GM06990 (cell line): ENCODE measurements around the gene MED1.

Experiments used
- DNase-seq: peaks from one replicate; pipeline ENCODE4 v3.0.0-alpha.2; 2011; ENCODE audit not compliant: insufficient read length; ENCODE audit errors: extremely low read depth
- H3K27me3 ChIP-seq: replicated peaks from 2 replicates; pipeline ENCODE4 v1.6.0; 2011; ENCODE audit warnings: low read length; ENCODE audit not compliant: control insufficient read depth, insufficient read depth
- H3K36me3 ChIP-seq: 2 replicates; pipeline ENCODE4 v1.5.1; 2011; ENCODE audit warnings: low read length; ENCODE audit not compliant: control insufficient read depth, insufficient read depth
- H3K4me3 ChIP-seq: replicated peaks from 2 replicates; pipeline ENCODE4 v1.5.1; 2011; ENCODE audit warnings: low read depth, mild to moderate bottlenecking, control low read depth, low read length
- TF ChIP-seq, protein P1 (sequence below): IDR thresholded peaks from 2 replicates; pipeline ENCODE4 v1.5.1; 2011; ENCODE audit warnings: low read length, control low read depth, mild to moderate bottlenecking, inconsistent platforms; ENCODE audit not compliant: insufficient read depth, poor library complexity, severe bottlenecking

MED1 gene

DNA sequence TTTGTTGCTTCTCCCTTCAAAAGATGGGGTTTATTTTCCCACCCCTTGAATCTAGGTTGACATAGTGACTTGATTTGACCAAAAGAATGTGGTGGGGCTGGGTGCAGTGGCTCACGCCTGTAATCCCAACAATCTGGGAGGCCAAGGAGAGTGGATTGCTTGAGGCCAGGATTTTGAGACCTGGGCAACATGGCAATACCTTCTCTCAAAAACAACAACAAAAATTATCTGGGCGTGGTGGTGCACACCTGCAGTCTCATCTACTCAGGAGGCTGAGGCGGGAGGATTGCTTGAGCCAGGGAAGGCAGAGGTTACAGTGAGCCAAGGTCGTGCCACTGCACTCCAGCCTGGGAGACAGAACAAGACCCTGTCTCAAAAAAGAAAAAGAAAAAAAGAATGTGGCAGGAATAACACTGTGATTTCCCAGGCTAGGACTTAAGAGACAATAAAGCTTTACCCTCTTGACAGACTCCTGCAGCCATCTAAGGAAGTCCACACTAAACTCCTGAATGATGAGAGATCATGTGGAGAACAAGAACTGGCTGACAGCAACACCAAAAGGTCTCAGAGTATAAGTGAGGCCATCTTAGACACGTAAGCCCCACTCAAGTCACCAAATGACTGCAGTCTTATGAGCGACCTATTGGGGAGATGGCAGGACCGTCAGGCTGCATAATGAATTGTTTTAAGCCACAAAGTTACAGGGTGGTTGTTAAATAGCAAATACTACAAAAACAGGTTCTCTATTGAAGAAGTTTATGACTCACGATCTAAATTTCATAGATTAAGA lies 86.6 kb downstream of the MED1 start:
- Histone ChIP-seq H3K4me3 (no peak overlapping the region), H3K27me3 (no peaks in the 10 kb centered on the region), H3K36me3 (no peaks in the 10 kb centered on the region)
- no peak for DNase-seq
- TF ChIP-seq, protein P1, sequence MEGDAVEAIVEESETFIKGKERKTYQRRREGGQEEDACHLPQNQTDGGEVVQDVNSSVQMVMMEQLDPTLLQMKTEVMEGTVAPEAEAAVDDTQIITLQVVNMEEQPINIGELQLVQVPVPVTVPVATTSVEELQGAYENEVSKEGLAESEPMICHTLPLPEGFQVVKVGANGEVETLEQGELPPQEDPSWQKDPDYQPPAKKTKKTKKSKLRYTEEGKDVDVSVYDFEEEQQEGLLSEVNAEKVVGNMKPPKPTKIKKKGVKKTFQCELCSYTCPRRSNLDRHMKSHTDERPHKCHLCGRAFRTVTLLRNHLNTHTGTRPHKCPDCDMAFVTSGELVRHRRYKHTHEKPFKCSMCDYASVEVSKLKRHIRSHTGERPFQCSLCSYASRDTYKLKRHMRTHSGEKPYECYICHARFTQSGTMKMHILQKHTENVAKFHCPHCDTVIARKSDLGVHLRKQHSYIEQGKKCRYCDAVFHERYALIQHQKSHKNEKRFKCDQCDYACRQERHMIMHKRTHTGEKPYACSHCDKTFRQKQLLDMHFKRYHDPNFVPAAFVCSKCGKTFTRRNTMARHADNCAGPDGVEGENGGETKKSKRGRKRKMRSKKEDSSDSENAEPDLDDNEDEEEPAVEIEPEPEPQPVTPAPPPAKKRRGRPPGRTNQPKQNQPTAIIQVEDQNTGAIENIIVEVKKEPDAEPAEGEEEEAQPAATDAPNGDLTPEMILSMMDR, result no peak

DNA sequence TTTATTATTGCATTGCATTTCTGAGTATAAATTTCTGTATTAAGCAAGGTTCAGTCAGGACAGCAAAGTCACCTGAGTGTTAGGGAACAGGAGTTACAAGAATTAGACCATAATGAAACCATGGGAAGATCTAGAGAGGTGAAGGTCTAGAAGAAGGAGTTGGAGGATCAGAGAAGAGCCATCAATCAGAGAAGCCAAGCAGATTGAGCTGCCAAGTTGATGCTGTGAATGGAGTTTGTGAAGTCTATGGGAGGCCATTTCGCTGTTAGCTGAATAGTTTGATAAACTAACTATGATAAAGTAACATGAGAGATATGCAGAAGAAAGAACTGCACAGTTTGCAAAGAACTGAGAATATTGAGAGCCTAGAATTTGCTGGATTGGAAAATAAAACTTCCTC lies 90.0 kb downstream of the MED1 start:
- Histone ChIP-seq H3K27me3 (no peaks in the 10 kb centered on the region), H3K4me3 (no peak overlapping the region), H3K36me3 (no peaks in the 10 kb centered on the region)
- DNase-seq, result no peak
- TF ChIP-seq, protein P1, result no peak

DNA sequence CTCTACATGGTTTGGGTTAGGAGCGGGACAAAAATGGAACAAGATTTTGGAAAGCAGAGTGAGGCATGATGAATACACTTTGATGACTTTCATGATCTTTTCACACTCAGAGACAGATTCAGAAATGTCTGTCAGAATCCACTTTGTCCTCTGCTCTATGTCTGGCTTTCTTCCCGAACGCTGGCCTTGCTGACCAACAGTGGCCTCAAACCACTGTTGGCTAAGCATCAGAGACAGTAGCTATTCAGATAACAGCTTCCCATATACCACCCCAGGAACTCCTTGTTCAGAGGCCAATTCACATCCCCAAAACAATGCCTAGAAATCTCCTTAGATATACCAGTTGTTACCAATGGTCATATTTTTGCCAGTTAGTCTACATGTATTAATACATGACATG lies 90.5 kb downstream of the MED1 start:
- Histone ChIP-seq H3K4me3 (no peak overlapping the region), H3K36me3 (no peaks in the 10 kb centered on the region), H3K27me3 (no peaks in the 10 kb centered on the region)
- TF ChIP-seq, protein P1, result no peak
- no peak for DNase-seq

DNA sequence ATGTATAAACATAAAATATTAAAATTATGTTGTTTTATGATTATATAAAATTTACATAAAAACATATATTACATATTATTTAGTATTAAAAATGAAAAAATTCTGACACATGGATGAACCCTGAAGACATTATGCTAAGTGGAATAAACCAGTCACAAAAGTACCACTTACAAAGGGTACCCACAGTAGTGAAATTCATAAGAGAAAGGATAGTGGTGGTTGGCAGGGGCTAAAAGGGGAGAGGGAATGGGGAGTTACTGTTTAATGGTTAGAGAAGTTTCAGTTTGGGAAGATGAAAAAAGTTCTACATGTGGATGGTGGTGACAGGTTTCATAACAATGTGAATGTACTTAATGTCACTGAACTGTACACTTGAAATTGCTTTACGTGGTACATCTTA lies 91.1 kb downstream of the MED1 start:
- Histone ChIP-seq H3K27me3 (no peaks in the 10 kb centered on the region), H3K36me3 (no peaks in the 10 kb centered on the region), H3K4me3 (no peak overlapping the region)
- no peak for DNase-seq
- TF ChIP-seq, protein P1, result no peak

DNA sequence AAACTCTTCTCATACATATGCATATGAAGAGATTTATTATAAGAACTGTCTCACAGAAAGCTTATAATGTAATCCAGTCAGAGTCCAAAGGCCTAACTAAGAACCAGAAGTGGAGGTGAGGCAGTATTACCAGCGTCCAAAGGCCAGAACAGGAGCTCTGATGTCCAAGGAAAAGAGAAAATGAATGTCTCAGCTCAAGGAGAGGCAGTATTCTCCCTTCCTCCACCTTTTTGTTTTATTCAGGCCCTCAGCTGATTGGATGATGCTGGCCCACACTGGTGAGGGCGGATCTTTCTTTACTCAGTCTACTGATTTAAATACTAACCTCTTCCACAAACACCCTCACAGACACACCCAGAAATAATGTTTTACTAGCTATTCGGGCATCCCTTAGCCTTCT lies 93.1 kb downstream of the MED1 start:
- H3K27me3 ChIP-seq, result no peaks in the 10 kb centered on the region
- TF ChIP-seq, protein P1, result no peak
- H3K4me3 ChIP-seq, result no peak overlapping the region
- H3K36me3 ChIP-seq, result no peaks in the 10 kb centered on the region
- no peak for DNase-seq
